Measurements from ENCODE around the gene ANKS1B.
"Not testable (repeated sequence)": the region's sequence is repeated elsewhere in the genome, so short reads cannot be mapped to it uniquely, and the experiment has no call there.

The ANKS1B gene

GRCh38 chr12:99720083-99720465 is 264.7 kb downstream of the ANKS1B start:
- H3K36me3 ChIP-seq (ENCODE audit: control insufficient read depth, insufficient read depth, low read length); H3K27ac ChIP-seq (ENCODE audit: low read depth, low read length, severe bottlenecking); H3K9me3 ChIP-seq (ENCODE audit: control insufficient read depth, low read length); H3K4me3 ChIP-seq (ENCODE audit: extremely low read depth, insufficient read depth, low read length, poor library complexity, severe bottlenecking); H3K4me1 ChIP-seq (ENCODE audit: control insufficient read depth, insufficient read depth, low read length, poor library complexity, severe bottlenecking): not testable (repeated sequence)
- WGBS, 2 experiments (ENCODE audit: insufficient coverage in 2 of 2) = 89 to 100% methylated on average over 1 to 2 of the region's 4 CpGs

- not testable (repeated sequence) for H3K4me3 ChIP-seq (ENCODE audit: extremely low read depth, insufficient read depth, low read length, poor library complexity, severe bottlenecking); H3K4me1 ChIP-seq (ENCODE audit: control insufficient read depth, insufficient read depth, low read length, poor library complexity, severe bottlenecking); H3K27ac ChIP-seq (ENCODE audit: low read depth, low read length, severe bottlenecking); H3K36me3 ChIP-seq (ENCODE audit: control insufficient read depth, insufficient read depth, low read length); H3K9me3 ChIP-seq (ENCODE audit: control insufficient read depth, low read length)
- 89% methylated on average over 6 of the region's 8 CpGs for WGBS, 2 experiments (ENCODE audit: insufficient coverage in 2 of 2)
Observed at GRCh38 chr12:99719411-99720082, 265.2 kb downstream of the ANKS1B start.

GRCh38 chr12:99715841-99716510 is 268.8 kb downstream of the ANKS1B start:
- not testable (repeated sequence) for H3K9me3 ChIP-seq (ENCODE audit: control insufficient read depth, low read length); H3K36me3 ChIP-seq (ENCODE audit: control insufficient read depth, insufficient read depth, low read length)
- 92% methylated on average over 9 to 16 of the region's 16 CpGs for WGBS, 2 experiments (ENCODE audit: insufficient coverage in 2 of 2)

GRCh38 chr12:99714921-99715320 is 269.8 kb downstream of the ANKS1B start:
- H3K9me3 ChIP-seq (ENCODE audit: control insufficient read depth, low read length); H3K27ac ChIP-seq (ENCODE audit: low read depth, low read length, severe bottlenecking); H3K36me3 ChIP-seq (ENCODE audit: control insufficient read depth, insufficient read depth, low read length); H3K4me1 ChIP-seq (ENCODE audit: control insufficient read depth, insufficient read depth, low read length, poor library complexity, severe bottlenecking); H3K4me3 ChIP-seq (ENCODE audit: extremely low read depth, insufficient read depth, low read length, poor library complexity, severe bottlenecking): not testable (repeated sequence)
- 93% methylated on average over 2 of the region's 4 CpGs; no CpG with 5 or more reads in 1 of the 2 experiments for WGBS, 2 experiments (ENCODE audit: insufficient coverage in 2 of 2)

More at GRCh38 chr12:99715841-99716510, 268.8 kb downstream of the ANKS1B start:
- H3K27ac ChIP-seq (ENCODE audit: low read depth, low read length, severe bottlenecking); H3K4me1 ChIP-seq (ENCODE audit: control insufficient read depth, insufficient read depth, low read length, poor library complexity, severe bottlenecking); H3K4me3 ChIP-seq (ENCODE audit: extremely low read depth, insufficient read depth, low read length, poor library complexity, severe bottlenecking): not testable (repeated sequence)

- H3K4me1 ChIP-seq (ENCODE audit: control insufficient read depth, insufficient read depth, low read length, poor library complexity, severe bottlenecking) = no peaks in the 10 kb centered on the region
- H3K4me3 ChIP-seq (ENCODE audit: extremely low read depth, insufficient read depth, low read length, poor library complexity, severe bottlenecking) = no peak overlapping the region
Observed at GRCh38 chr12:99713946-99714520, 270.7 kb downstream of the ANKS1B start.

GRCh38 chr12:99712281-99712680 is 272.5 kb downstream of the ANKS1B start:
- Histone ChIP-seq H3K4me3 (ENCODE audit: extremely low read depth, insufficient read depth, low read length, poor library complexity, severe bottlenecking) (no peak overlapping the region), H3K9me3 (ENCODE audit: control insufficient read depth, low read length) (no peaks in the 10 kb centered on the region), H3K27ac (ENCODE audit: low read depth, low read length, severe bottlenecking) (no peak overlapping the region), H3K36me3 (ENCODE audit: control insufficient read depth, insufficient read depth, low read length) (no peaks in the 10 kb centered on the region), H3K4me1 (ENCODE audit: control insufficient read depth, insufficient read depth, low read length, poor library complexity, severe bottlenecking) (no peaks in the 10 kb centered on the region)

More at GRCh38 chr12:99713946-99714520, 270.7 kb downstream of the ANKS1B start:
- H3K27ac ChIP-seq (ENCODE audit: low read depth, low read length, severe bottlenecking) = no peak overlapping the region
- WGBS, 2 experiments (ENCODE audit: insufficient coverage in 2 of 2) = 90 to 100% methylated on average over 3 of the region's 3 CpGs
- H3K9me3 ChIP-seq (ENCODE audit: control insufficient read depth, low read length) = no peaks in the 10 kb centered on the region
- H3K36me3 ChIP-seq (ENCODE audit: control insufficient read depth, insufficient read depth, low read length) = no peaks in the 10 kb centered on the region

GRCh38 chr12:99711246-99711645 is 273.5 kb downstream of the ANKS1B start:
- H3K36me3 ChIP-seq (ENCODE audit: control insufficient read depth, insufficient read depth, low read length) = no peaks in the 10 kb centered on the region
- no peaks in the 10 kb centered on the region for H3K4me1 ChIP-seq (ENCODE audit: control insufficient read depth, insufficient read depth, low read length, poor library complexity, severe bottlenecking)
- H3K27ac ChIP-seq (ENCODE audit: low read depth, low read length, severe bottlenecking) = no peak overlapping the region
- no peaks in the 10 kb centered on the region for H3K9me3 ChIP-seq (ENCODE audit: control insufficient read depth, low read length)
- no peak overlapping the region for H3K4me3 ChIP-seq (ENCODE audit: extremely low read depth, insufficient read depth, low read length, poor library complexity, severe bottlenecking)
- 100% methylated on average over 1 of the region's 1 CpG; no CpG with 5 or more reads in 1 of the 2 experiments for WGBS, 2 experiments (ENCODE audit: insufficient coverage in 2 of 2)

GRCh38 chr12:99709619-99710018 is 275.1 kb downstream of the ANKS1B start:
- no peaks in the 10 kb centered on the region for H3K4me1 ChIP-seq (ENCODE audit: control insufficient read depth, insufficient read depth, low read length, poor library complexity, severe bottlenecking)
- no peak overlapping the region for H3K4me3 ChIP-seq (ENCODE audit: extremely low read depth, insufficient read depth, low read length, poor library complexity, severe bottlenecking)

GRCh38 chr12:99709116-99709515 is 275.6 kb downstream of the ANKS1B start:
- H3K4me1 ChIP-seq (ENCODE audit: control insufficient read depth, insufficient read depth, low read length, poor library complexity, severe bottlenecking) = no peaks in the 10 kb centered on the region
- no peak overlapping the region for H3K4me3 ChIP-seq (ENCODE audit: extremely low read depth, insufficient read depth, low read length, poor library complexity, severe bottlenecking)
- no peaks in the 10 kb centered on the region for H3K9me3 ChIP-seq (ENCODE audit: control insufficient read depth, low read length)
- no peak overlapping the region for H3K27ac ChIP-seq (ENCODE audit: low read depth, low read length, severe bottlenecking)
- no peaks in the 10 kb centered on the region for H3K36me3 ChIP-seq (ENCODE audit: control insufficient read depth, insufficient read depth, low read length)
- WGBS, 2 experiments (ENCODE audit: insufficient coverage in 2 of 2) = 100% methylated on average over 1 of the region's 3 CpGs; no CpG with 5 or more reads in 1 of the 2 experiments

More at GRCh38 chr12:99709619-99710018, 275.1 kb downstream of the ANKS1B start:
- Histone ChIP-seq H3K27ac (ENCODE audit: low read depth, low read length, severe bottlenecking) (no peak overlapping the region), H3K9me3 (ENCODE audit: control insufficient read depth, low read length) (no peaks in the 10 kb centered on the region), H3K36me3 (ENCODE audit: control insufficient read depth, insufficient read depth, low read length) (no peaks in the 10 kb centered on the region)

- Histone ChIP-seq H3K36me3 (ENCODE audit: control insufficient read depth, insufficient read depth, low read length) (no peaks in the 10 kb centered on the region), H3K4me1 (ENCODE audit: control insufficient read depth, insufficient read depth, low read length, poor library complexity, severe bottlenecking) (no peaks in the 10 kb centered on the region), H3K27ac (ENCODE audit: low read depth, low read length, severe bottlenecking) (no peak overlapping the region), H3K4me3 (ENCODE audit: extremely low read depth, insufficient read depth, low read length, poor library complexity, severe bottlenecking) (no peak overlapping the region), H3K9me3 (ENCODE audit: control insufficient read depth, low read length) (no peaks in the 10 kb centered on the region)
- 76 to 100% methylated on average over 1 to 2 of the region's 2 CpGs for WGBS, 2 experiments (ENCODE audit: insufficient coverage in 2 of 2)
Observed at GRCh38 chr12:99707883-99708282, 276.9 kb downstream of the ANKS1B start.

Measured in mesodermal cell (in vitro differentiated cells).